MCF 10A (cell line): ENCODE results near the gene RAB3GAP2. TPM values are rescaled to one million over a fixed set of nuclear protein-coding genes. Genes with fewer than 3 reads are reported as not detected.
"Not testable (repeated sequence)": the region's sequence is repeated elsewhere in the genome, so short reads cannot be mapped to it uniquely, and the experiment has no call there.

Experiments used
- BruUV-seq: library from RNA; stranded (reverse); fragments of 400-500 nt; replicated peaks from 2 replicates; lab custom pipeline; 2021; lab: Mats Ljungman, UMichigan
- CTCF ChIA-PET: fragments of 300-600 bp; sonication (Branson Sonifier 250); formaldehyde crosslinking; extraction: SDS; loops from one replicate; lab custom pipeline; 2021; ENCODE audit warnings: antibody characterized with exemption, inconsistent platforms; lab: Yijun Ruan, JAX
- POLR2A ChIA-PET: fragments of 300-600, 350-650 bp; sonication (Branson Sonifier 250); formaldehyde crosslinking; extraction: SDS; loops from one replicate; lab custom pipeline; 2020; ENCODE audit warnings: antibody characterized with exemption, inconsistent platforms; lab: Yijun Ruan, JAX
- DNase-seq: peaks from one replicate; pipeline ENCODE4 v3.0.0-alpha.2; 2018; ENCODE audit not compliant: unreplicated experiment
- H3K27ac Mint-ChIP-seq: one replicate; pipeline ENCODE4 v1.8.0; 2022; ENCODE audit warnings: mild to moderate bottlenecking, low read depth, mixed read lengths; ENCODE audit not compliant: unreplicated experiment
- H3K27me3 Mint-ChIP-seq: one replicate; pipeline ENCODE4 v1.8.0; 2022; ENCODE audit warnings: mixed read lengths; ENCODE audit not compliant: insufficient read depth, unreplicated experiment
- H3K36me3 Mint-ChIP-seq: one replicate; pipeline ENCODE4 v1.8.0; 2022; ENCODE audit warnings: mild to moderate bottlenecking, moderate library complexity, mixed read lengths; ENCODE audit not compliant: insufficient read depth, unreplicated experiment
- H3K4me1 Mint-ChIP-seq: one replicate; pipeline ENCODE4 v1.8.0; 2022; ENCODE audit warnings: mixed read lengths; ENCODE audit not compliant: insufficient read depth, unreplicated experiment
- H3K4me3 Mint-ChIP-seq: one replicate; pipeline ENCODE4 v1.8.0; 2022; ENCODE audit warnings: mild to moderate bottlenecking, moderate library complexity, mixed read lengths; ENCODE audit not compliant: unreplicated experiment
- H3K9me3 Mint-ChIP-seq: one replicate; pipeline ENCODE4 v1.8.0; 2022; ENCODE audit warnings: mixed read lengths; ENCODE audit not compliant: unreplicated experiment
- intact Hi-C: fragments of 100-400 bp; cut with micrococcal nuclease; formaldehyde crosslinking; loops from 2 replicates; pipeline ENCODE4 v1.14.1; 2022
- total RNA-seq: library from RNA; stranded (reverse); gene quantifications from 2 replicates; pipeline ENCODE4 v1.2.3, GENCODE V29; 2022
- TF ChIP-seq, protein P1 (sequence below): fragments of 200-600 bp; IDR thresholded peaks from one replicate; pipeline ENCODE4 v1.8.0; 2022; ENCODE audit warnings: antibody characterized with exemption, mild to moderate bottlenecking; ENCODE audit not compliant: unreplicated experiment

RAB3GAP2 gene
- total RNA-seq, 1 experiment from 2014 or later = 93.3 TPM

DNA sequence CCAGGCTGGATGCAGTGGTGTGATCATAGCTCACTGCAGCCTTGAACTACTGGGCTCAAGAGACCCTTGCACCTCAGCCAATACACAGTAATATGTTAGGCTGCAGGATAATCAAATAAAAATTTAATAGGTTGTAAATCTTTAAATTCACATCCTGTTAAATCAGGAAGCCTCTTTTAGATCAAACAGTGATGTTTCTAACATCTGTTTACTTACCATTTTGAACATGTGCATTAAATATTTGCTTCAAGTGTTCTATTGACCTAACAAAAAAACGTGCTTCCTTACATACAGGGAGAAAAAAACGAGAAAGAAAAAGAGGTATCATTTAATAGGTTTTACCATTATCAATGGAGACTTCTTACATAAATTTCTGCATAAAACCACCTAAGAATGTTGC, 107.7 kb downstream of the RAB3GAP2 start:
- no peak overlapping the region for H3K27ac Mint-ChIP-seq
- POLR2A ChIA-PET = interaction anchor here (1.6 to 5.4 kb wide), 2 partner anchors 12 to 75 kb away, joined by 6 to 23 read pairs; partner anchors contain the start of gene BPNT1

DNA sequence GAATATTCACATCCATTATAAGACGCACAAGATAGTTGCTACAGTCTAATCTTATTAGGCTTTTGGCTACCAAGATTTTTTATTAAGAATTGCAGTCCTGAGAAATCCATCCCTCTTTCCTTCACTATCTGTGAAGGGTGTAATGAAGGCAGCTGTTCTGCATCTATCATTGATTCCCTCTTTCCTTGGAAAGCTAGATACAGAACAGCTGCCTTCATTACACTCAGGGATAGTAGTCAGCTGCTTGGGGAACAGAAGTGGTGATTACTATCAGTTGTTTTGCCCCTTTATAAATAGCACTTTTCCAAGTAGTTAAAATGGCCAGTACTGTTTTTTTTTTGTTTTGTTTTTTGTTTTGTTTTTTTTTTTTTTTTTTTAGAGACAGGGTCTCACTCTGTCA, 108.1 kb downstream of the RAB3GAP2 start:
- TF ChIP-seq, protein P1, sequence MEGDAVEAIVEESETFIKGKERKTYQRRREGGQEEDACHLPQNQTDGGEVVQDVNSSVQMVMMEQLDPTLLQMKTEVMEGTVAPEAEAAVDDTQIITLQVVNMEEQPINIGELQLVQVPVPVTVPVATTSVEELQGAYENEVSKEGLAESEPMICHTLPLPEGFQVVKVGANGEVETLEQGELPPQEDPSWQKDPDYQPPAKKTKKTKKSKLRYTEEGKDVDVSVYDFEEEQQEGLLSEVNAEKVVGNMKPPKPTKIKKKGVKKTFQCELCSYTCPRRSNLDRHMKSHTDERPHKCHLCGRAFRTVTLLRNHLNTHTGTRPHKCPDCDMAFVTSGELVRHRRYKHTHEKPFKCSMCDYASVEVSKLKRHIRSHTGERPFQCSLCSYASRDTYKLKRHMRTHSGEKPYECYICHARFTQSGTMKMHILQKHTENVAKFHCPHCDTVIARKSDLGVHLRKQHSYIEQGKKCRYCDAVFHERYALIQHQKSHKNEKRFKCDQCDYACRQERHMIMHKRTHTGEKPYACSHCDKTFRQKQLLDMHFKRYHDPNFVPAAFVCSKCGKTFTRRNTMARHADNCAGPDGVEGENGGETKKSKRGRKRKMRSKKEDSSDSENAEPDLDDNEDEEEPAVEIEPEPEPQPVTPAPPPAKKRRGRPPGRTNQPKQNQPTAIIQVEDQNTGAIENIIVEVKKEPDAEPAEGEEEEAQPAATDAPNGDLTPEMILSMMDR = no peak

More for the DNA sequence above, 107.7 kb downstream of the RAB3GAP2 start:
- no peak for DNase-seq
- TF ChIP-seq, protein P1 = no peak
- peaks cover 78% of the 10 kb centered on the region for H3K36me3 Mint-ChIP-seq
- intact Hi-C loops = no loop called here
- no peaks in the 10 kb centered on the region for H3K4me1 Mint-ChIP-seq
- no peak overlapping the region for H3K4me3 Mint-ChIP-seq
- CTCF ChIA-PET = interaction anchor here (0.6 to 1.5 kb wide), 6 partner anchors 12 to 934 kb away, joined by 3 to 6 read pairs (median 4); no protein-coding TSS in a partner anchor
- H3K9me3 Mint-ChIP-seq = no peaks in the 10 kb centered on the region
- no peaks in the 10 kb centered on the region for H3K27me3 Mint-ChIP-seq
- no TSS peak for BruUV-seq

DNA sequence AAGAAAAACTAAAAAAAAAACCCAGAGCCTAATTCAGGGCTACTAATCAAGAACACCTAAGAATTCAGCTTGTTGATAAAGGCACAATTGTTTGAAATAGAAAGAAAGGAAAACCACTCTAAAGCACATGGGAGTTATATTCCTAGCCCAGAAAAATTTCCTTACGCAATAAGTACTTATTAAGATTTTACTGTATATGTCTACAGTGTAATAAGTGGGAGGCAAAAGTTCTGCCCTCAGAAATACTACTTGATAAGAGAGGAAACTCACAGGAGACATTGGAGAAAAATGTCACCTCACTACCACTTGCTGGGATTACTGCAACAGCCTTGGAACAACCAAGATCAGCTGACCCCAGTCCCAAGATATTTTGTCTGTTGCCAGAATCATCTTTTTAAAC, 112.2 kb downstream of the RAB3GAP2 start:
- Mint-ChIP-seq H3K36me3 (peaks cover 78% of the 10 kb centered on the region), H3K4me1 (no peaks in the 10 kb centered on the region), H3K27ac (no peak overlapping the region), H3K27me3 (no peaks in the 10 kb centered on the region), H3K4me3 (no peak overlapping the region), H3K9me3 (no peaks in the 10 kb centered on the region)
- intact Hi-C loops = no loop called here
- no TSS peak for BruUV-seq
- DNase-seq = no peak
- ChIA-PET POLR2A (interaction anchor here (0.7 to 1.5 kb wide), 4 partner anchors 14 to 124 kb away, joined by 3 read pairs; no protein-coding TSS in a partner anchor), CTCF (interaction anchor here (0.6 to 1.7 kb wide), 8 partner anchors 26 to 940 kb away, joined by 3 to 7 read pairs (median 4); no protein-coding TSS in a partner anchor)
- TF ChIP-seq, protein P1 = no peak

More for the DNA sequence above, 108.1 kb downstream of the RAB3GAP2 start:
- Mint-ChIP-seq H3K36me3 (peaks cover 77% of the 10 kb centered on the region), H3K4me3 (no peak overlapping the region), H3K4me1 (no peaks in the 10 kb centered on the region), H3K27me3 (no peaks in the 10 kb centered on the region), H3K27ac (no peak overlapping the region), H3K9me3 (no peaks in the 10 kb centered on the region)
- intact Hi-C loops = no loop called here
- POLR2A ChIA-PET = interaction anchor here (0.6 to 5.4 kb wide), 3 partner anchors 9 to 74 kb away, joined by 3 to 23 read pairs (median 6); partner anchors contain the start of gene BPNT1
- DNase-seq = no peak
- CTCF ChIA-PET = interaction anchor here (0.6 to 1.5 kb wide), 7 partner anchors 13 to 934 kb away, joined by 3 to 6 read pairs (median 5); no protein-coding TSS in a partner anchor
- no TSS peak for BruUV-seq

DNA sequence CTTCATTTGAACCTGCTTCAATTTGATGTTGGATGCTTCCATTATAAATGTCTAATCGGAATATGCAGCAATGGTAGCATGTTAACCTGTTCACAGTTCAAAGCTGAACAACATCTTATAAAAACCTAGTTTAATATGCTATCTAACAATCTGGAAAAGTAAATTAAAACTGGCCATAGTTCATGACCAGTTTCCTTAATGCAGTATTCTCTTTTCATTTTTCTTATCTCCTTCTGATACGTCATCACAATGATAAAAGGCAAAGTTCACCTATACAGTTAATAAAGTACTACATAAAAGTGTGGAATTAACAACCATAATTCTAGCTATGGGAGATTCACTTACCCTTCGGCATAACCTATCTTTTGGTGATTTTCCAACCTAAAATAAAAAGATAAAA, 113.2 kb downstream of the RAB3GAP2 start:
- H3K27me3 Mint-ChIP-seq = no peaks in the 10 kb centered on the region
- TF ChIP-seq, protein P1 = no peak
- POLR2A ChIA-PET = interaction anchor here (0.9 to 2.6 kb wide), 3 partner anchors 12 to 28 kb away, joined by 3 to 11 read pairs (median 5); no protein-coding TSS in a partner anchor
- intact Hi-C loops = no loop called here
- no peaks in the 10 kb centered on the region for H3K9me3 Mint-ChIP-seq
- BruUV-seq = no TSS peak
- H3K4me1 Mint-ChIP-seq = no peaks in the 10 kb centered on the region
- DNase-seq = no peak
- no peak overlapping the region for H3K4me3 Mint-ChIP-seq
- CTCF ChIA-PET = interaction anchor here (0.6 to 2.0 kb wide), 7 partner anchors 10 to 168 kb away, joined by 3 to 6 read pairs (median 4); no protein-coding TSS in a partner anchor
- peaks cover 78% of the 10 kb centered on the region for H3K36me3 Mint-ChIP-seq
- no peak overlapping the region for H3K27ac Mint-ChIP-seq

DNA sequence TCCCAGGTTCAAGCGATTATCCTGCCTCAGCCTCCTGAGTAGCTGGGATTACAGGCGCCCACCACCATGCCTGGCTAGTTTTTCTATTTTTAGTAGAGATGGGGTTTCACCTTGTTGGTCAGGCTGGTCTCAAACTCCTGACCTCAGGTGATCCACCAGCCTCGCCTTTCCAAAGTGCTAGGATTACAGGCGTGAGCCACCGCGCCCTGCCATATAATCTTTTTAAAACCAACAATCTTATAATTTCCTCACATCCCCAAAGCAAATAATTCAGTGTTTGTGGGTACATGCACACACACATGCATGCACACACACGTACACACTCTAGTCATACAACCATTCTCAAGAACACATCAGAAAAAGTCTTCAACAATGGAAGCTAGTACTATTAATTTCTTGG, 113.7 kb downstream of the RAB3GAP2 start:
- BruUV-seq, H3K4me1 Mint-ChIP-seq, H3K4me3 Mint-ChIP-seq, H3K27me3 Mint-ChIP-seq, intact Hi-C loops, H3K9me3 Mint-ChIP-seq, H3K27ac Mint-ChIP-seq, DNase-seq: not testable (repeated sequence)
- peaks cover 78% of the 10 kb centered on the region for H3K36me3 Mint-ChIP-seq
- ChIA-PET POLR2A (interaction anchor here (0.9 to 2.6 kb wide), 4 partner anchors 9 to 29 kb away, joined by 3 to 11 read pairs (median 4); no protein-coding TSS in a partner anchor), CTCF (interaction anchor here (0.5 to 2.0 kb wide), 7 partner anchors 9 to 1833 kb away, joined by 3 to 6 read pairs (median 4); no protein-coding TSS in a partner anchor)
